IMR-90 (cell line): ENCODE data around the gene BRCA1. TPM values are rescaled to one million over a fixed set of nuclear protein-coding genes. Genes with fewer than 3 reads are reported as not detected.

Experiments
- ATAC-seq: fragments of 200-7000 bp; cut with Tn5 transposase; 2 replicates; pipeline ENCODE4 v1.9.1; 2020; ENCODE audit warnings: low read depth, mild to moderate bottlenecking, moderate library complexity
- BruUV-seq: library from RNA; stranded (reverse); fragments of 400-500 nt; replicated peaks from 2 replicates; lab custom pipeline; 2021; lab: Mats Ljungman, UMichigan
- CTCF ChIA-PET: fragments of 300-600 bp; formaldehyde crosslinking; extraction: SDS; loops from one replicate; lab custom pipeline; 2021; ENCODE audit warnings: antibody characterized with exemption; lab: Yijun Ruan, JAX
- POLR2A ChIA-PET: fragments of 300-600 bp; sonication (Branson Sonifier 250); formaldehyde crosslinking; loops from one replicate; lab custom pipeline; 2022; ENCODE audit warnings: antibody characterized with exemption; ENCODE audit not compliant: unreplicated experiment; lab: Charles Lee
- DNase-seq: peaks from one replicate; pipeline ENCODE4 v3.0.0; 2013
- H2AFZ ChIP-seq: replicated peaks from 2 replicates; pipeline ENCODE3; 2013; ENCODE audit warnings: low read length, mild to moderate bottlenecking; ENCODE audit not compliant: poor library complexity
- H2AK5ac ChIP-seq: 2 replicates; pipeline ENCODE4 v1.6.1; 2013; ENCODE audit warnings: low read depth, low read length, inconsistent platforms
- H2AK9ac ChIP-seq: replicated peaks from 2 replicates; pipeline ENCODE3; 2013; ENCODE audit warnings: mild to moderate bottlenecking, low read depth, low read length, moderate library complexity; ENCODE audit not compliant: poor library complexity
- H2BK120ac ChIP-seq: 2 replicates; pipeline ENCODE4 v1.6.1; 2013; ENCODE audit warnings: low read depth, low read length, inconsistent platforms
- H2BK15ac ChIP-seq: 3 replicates; pipeline ENCODE4 v1.6.1; 2013; ENCODE audit warnings: low read depth, low read length, inconsistent platforms
- H2BK20ac ChIP-seq: 2 replicates; pipeline ENCODE4 v1.6.1; 2013; ENCODE audit warnings: low read depth, mild to moderate bottlenecking, inconsistent platforms, low read length, moderate library complexity
- H2BK5ac ChIP-seq: 2 replicates; pipeline ENCODE4 v1.6.1; 2013; ENCODE audit warnings: mild to moderate bottlenecking, low read depth, low read length, inconsistent platforms; ENCODE audit not compliant: poor library complexity, severe bottlenecking
- H3K14ac ChIP-seq: replicated peaks from 2 replicates; pipeline ENCODE4 v1.6.1; 2013; ENCODE audit warnings: low read depth, low read length, inconsistent platforms
- H3K18ac ChIP-seq: 2 replicates; pipeline ENCODE4 v1.6.1; 2013; ENCODE audit warnings: low read depth, low read length, control low read depth
- H3K23ac ChIP-seq: 2 replicates; pipeline ENCODE4 v1.6.1; 2013; ENCODE audit warnings: low read depth, low read length, inconsistent platforms
- H3K27ac ChIP-seq: 2 replicates; pipeline ENCODE4 v1.5.1; 2013; ENCODE audit warnings: mild to moderate bottlenecking, control low read depth, low read length; ENCODE audit not compliant: insufficient read depth
- H3K27me3 ChIP-seq: 2 replicates; pipeline ENCODE4 v1.6.1; 2013; ENCODE audit warnings: low read length; ENCODE audit not compliant: control insufficient read depth, insufficient read depth
- H3K36me3 ChIP-seq: 2 replicates; pipeline ENCODE4 v1.6.1; 2013; ENCODE audit warnings: low read length, mixed read lengths; ENCODE audit not compliant: control insufficient read depth, insufficient read depth
- H3K4ac ChIP-seq: 2 replicates; pipeline ENCODE4 v1.6.1; 2013; ENCODE audit warnings: low read depth, low read length, inconsistent platforms
- H3K4me1 ChIP-seq: 2 replicates; pipeline ENCODE4 v1.6.1; 2013; ENCODE audit warnings: low read length, mixed read lengths; ENCODE audit not compliant: control insufficient read depth, insufficient read depth
- H3K4me2 ChIP-seq: 2 replicates; pipeline ENCODE4 v1.6.1; 2013; ENCODE audit warnings: low read depth, mild to moderate bottlenecking, control low read depth, low read length, moderate library complexity
- H3K4me3 ChIP-seq: 2 replicates; pipeline ENCODE4 v1.5.1; 2013; ENCODE audit warnings: low read depth, mild to moderate bottlenecking, control low read depth, low read length, moderate library complexity; ENCODE audit not compliant: insufficient read depth
- H3K56ac ChIP-seq: 2 replicates; pipeline ENCODE4 v1.6.1; 2013; ENCODE audit warnings: low read length, inconsistent platforms; ENCODE audit not compliant: insufficient read depth; ENCODE audit errors: extremely low read depth
- H3K79me1 ChIP-seq, 2 experiments: 2 replicates each; pipeline ENCODE4 v1.6.1; 2013; ENCODE audit warnings: low read length in 2 of 2, inconsistent platforms in 1 of 2, low read depth in 1 of 2
- H3K9ac ChIP-seq: 2 replicates; pipeline ENCODE4 v1.6.1; 2013; ENCODE audit warnings: low read depth, low read length, control low read depth
- H3K9me1 ChIP-seq: 2 replicates; pipeline ENCODE4 v1.6.1; 2013; ENCODE audit warnings: low read length, inconsistent platforms; ENCODE audit not compliant: insufficient read depth
- H3K9me3 ChIP-seq: 2 replicates; pipeline ENCODE4 v1.6.1; 2013; ENCODE audit warnings: low read length; ENCODE audit not compliant: control insufficient read depth, insufficient read depth
- H4K20me1 ChIP-seq: 2 replicates; pipeline ENCODE4 v1.6.1; 2013; ENCODE audit warnings: low read length, inconsistent platforms; ENCODE audit not compliant: insufficient read depth
- H4K5ac ChIP-seq: 2 replicates; pipeline ENCODE4 v1.6.1; 2013; ENCODE audit warnings: mild to moderate bottlenecking, low read depth, low read length, control low read depth
- H4K8ac ChIP-seq, 2 experiments: 2 replicates each; pipeline ENCODE4 v1.6.1; 2013; ENCODE audit warnings: low read depth in 2 of 2, low read length in 2 of 2, control low read depth in 1 of 2, inconsistent platforms in 1 of 2
- H4K91ac ChIP-seq: 2 replicates; pipeline ENCODE4 v1.6.1; 2013; ENCODE audit warnings: low read depth, low read length, inconsistent platforms; ENCODE audit not compliant: insufficient read depth
- BHLHE40 ChIP-seq: fragments of 150-350 bp; IDR thresholded peaks from 2 replicates; pipeline ENCODE4 v1.6.1; 2016; ENCODE audit warnings: mild to moderate bottlenecking, low read depth, low read length
- MAFK ChIP-seq: IDR thresholded peaks from 2 replicates; pipeline ENCODE4 v1.6.1; 2012; ENCODE audit warnings: low read depth, low read length, improper control_type of control experiment
- NFE2L2 ChIP-seq: fragments of 150-350 bp; IDR thresholded peaks from 2 replicates; pipeline ENCODE4 v1.6.1; 2016; ENCODE audit warnings: low read depth, mild to moderate bottlenecking, low read length
- RAD21 ChIP-seq: IDR thresholded peaks from 2 replicates; pipeline ENCODE4 v1.6.1; 2012; ENCODE audit warnings: low read length, improper control_type of control experiment
- WGBS, 2 experiments: methylation state at CpG; one replicate each; pipeline versions ENCODE4 v1.1.5 to v1.1.7; 2013; ENCODE audit warnings: missing lambda C conversion rate in 2 of 2; ENCODE audit not compliant: insufficient read length in 1 of 2; ENCODE audit errors: extremely low coverage in 2 of 2; 5-methylcytosine and 5-hydroxymethylcytosine counted together
- dilution Hi-C: fragments of 300-500 bp; cut with HindIII; formaldehyde crosslinking; loops from one replicate; pipeline ENCODE4 v1.14.3; 2018; ENCODE audit warnings: low sequenced_read_pairs; ENCODE audit not compliant: unreplicated experiment
- in situ Hi-C: fragments of 300-500 bp; cut with MboI; formaldehyde crosslinking; loops from 3 replicates; pipeline ENCODE4 v1.14.3; 2019; ENCODE audit warnings: low sequenced_read_pairs, inconsistent platforms, mixed read lengths
- intact Hi-C: fragments of 100-400 bp; cut with micrococcal nuclease; formaldehyde crosslinking; loops from 2 replicates; pipeline ENCODE4 v1.10.0; 2022
- polyA plus RNA-seq, 3 experiments: library from polyadenylated mRNA; depleted of rRNA; stranded (reverse); fragments of >200 nt; gene quantifications; 2 replicates each; pipeline ENCODE4 v1.2.3, GENCODE V29; 2012; ENCODE audit warnings: low replicate concordance in 1 of 3
- total RNA-seq: library from RNA; depleted of rRNA; stranded (reverse); fragments of >200 nt; gene quantifications from 2 replicates; pipeline ENCODE4 v1.2.3, GENCODE V29; 2012
- TF ChIP-seq, protein P1 (sequence below): fragments of 150-350 bp; IDR thresholded peaks from 2 replicates; pipeline ENCODE4 v1.6.1; 2016; ENCODE audit warnings: low read depth, mild to moderate bottlenecking, low read length, moderate library complexity, borderline replicate concordance
- TF ChIP-seq, protein P2 (sequence below): fragments of 150-350 bp; IDR thresholded peaks from 2 replicates; pipeline ENCODE4 v1.6.1; 2017; ENCODE audit warnings: mild to moderate bottlenecking, antibody characterized with exemption, low read length, low read depth

BRCA1 gene
- total and polyA plus RNA-seq, 2 of the 4 experiments (the other 2 are of a cell fraction), result 8.3 to 17.7 TPM

DNA sequence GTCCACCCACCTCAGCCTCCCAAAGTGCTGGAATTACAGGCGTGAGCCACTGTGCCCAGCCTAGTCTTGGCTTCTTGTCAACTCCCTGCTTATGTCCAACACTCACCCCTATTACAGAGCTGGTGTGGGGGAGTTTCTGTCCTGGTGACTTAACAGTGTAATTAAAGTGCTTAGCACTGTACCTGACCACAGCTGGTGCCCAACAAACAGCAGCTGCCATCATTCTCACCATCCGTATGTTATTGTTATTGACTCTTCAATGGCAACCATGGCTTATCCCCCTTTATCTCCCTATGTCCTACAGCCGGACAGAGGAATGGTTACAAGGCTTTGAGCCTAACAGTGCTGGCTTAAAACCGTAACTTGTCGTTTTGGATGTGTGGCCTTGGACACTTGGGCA is 17.0 kb upstream of the BRCA1 start:
- no peaks in the 10 kb centered on the region for H3K9me3 ChIP-seq
- no peak overlapping the region for H2AFZ ChIP-seq
- no peak overlapping the region for H3K4me2 ChIP-seq
- no peak overlapping the region for H2BK20ac ChIP-seq
- POLR2A ChIA-PET, result no interaction called here
- no peak overlapping the region for H2BK15ac ChIP-seq
- H3K4me1 ChIP-seq, result 0 out of 2 replicates have a peak, but pooled peaks cover 2% of the 10 kb centered on the region
- H3K4ac ChIP-seq, result no peak overlapping the region
- BruUV-seq, result no TSS peak
- intact Hi-C loops (no loop called here), dilution Hi-C loops (no loop called here), in situ Hi-C loops (no loop called here)
- no peak overlapping the region for H2AK5ac ChIP-seq
- H4K91ac ChIP-seq, result no peak overlapping the region
- H3K56ac ChIP-seq, result no peak overlapping the region
- no peak overlapping the region for H4K8ac ChIP-seq
- no peaks in the 10 kb centered on the region for H3K27me3 ChIP-seq
- no peak overlapping the region for H3K27ac ChIP-seq
- H2AK9ac ChIP-seq, result no peak overlapping the region
- H3K23ac ChIP-seq, result no peak overlapping the region
- no peak overlapping the region for H3K9ac ChIP-seq
- H2BK5ac ChIP-seq, result no peak overlapping the region
- H4K20me1 ChIP-seq, result no peaks in the 10 kb centered on the region
- CTCF ChIA-PET, result interaction anchor here (0.6 kb wide), 1 partner anchor 75 kb away, joined by 3 read pairs; no protein-coding TSS in a partner anchor
- H3K18ac ChIP-seq, result no peak overlapping the region
- H2BK120ac ChIP-seq, result no peak overlapping the region
- H4K5ac ChIP-seq, result no peak overlapping the region
- H3K9me1 ChIP-seq, result peaks cover 4% of the 10 kb centered on the region; the same call in 1 of the 2 replicates
- WGBS, 2 experiments, result 94% methylated on average over 2 of the region's 5 CpGs; no CpG with 5 or more reads in 1 of the 2 experiments
- DNase-seq (no peak), ATAC-seq (no peak)
- TF ChIP-seq, protein P1, sequence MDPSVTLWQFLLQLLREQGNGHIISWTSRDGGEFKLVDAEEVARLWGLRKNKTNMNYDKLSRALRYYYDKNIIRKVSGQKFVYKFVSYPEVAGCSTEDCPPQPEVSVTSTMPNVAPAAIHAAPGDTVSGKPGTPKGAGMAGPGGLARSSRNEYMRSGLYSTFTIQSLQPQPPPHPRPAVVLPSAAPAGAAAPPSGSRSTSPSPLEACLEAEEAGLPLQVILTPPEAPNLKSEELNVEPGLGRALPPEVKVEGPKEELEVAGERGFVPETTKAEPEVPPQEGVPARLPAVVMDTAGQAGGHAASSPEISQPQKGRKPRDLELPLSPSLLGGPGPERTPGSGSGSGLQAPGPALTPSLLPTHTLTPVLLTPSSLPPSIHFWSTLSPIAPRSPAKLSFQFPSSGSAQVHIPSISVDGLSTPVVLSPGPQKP, result no peak
- TF ChIP-seq MAFK, result no peak
- TF ChIP-seq, protein P2, sequence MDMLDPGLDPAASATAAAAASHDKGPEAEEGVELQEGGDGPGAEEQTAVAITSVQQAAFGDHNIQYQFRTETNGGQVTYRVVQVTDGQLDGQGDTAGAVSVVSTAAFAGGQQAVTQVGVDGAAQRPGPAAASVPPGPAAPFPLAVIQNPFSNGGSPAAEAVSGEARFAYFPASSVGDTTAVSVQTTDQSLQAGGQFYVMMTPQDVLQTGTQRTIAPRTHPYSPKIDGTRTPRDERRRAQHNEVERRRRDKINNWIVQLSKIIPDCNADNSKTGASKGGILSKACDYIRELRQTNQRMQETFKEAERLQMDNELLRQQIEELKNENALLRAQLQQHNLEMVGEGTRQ, result no peak
- TF ChIP-seq RAD21, result no peak
- no peak for TF ChIP-seq NFE2L2
- TF ChIP-seq BHLHE40, result no peak
- H3K4me3 ChIP-seq, result no peak overlapping the region
- no peak overlapping the region for H3K14ac ChIP-seq
- H3K79me1 ChIP-seq, result 0 out of 4 replicates have a peak, but pooled peaks cover 0 to 4% of the 10 kb centered on the region in 2 experiments
- peaks cover 8% of the 10 kb centered on the region; the same call in 1 of the 2 replicates for H3K36me3 ChIP-seq
